Brain pericyte (primary cell): Measurements from ENCODE around the gene OSBPL8.

Experiments
- DNase-seq: peaks from one replicate; pipeline ENCODE4 v3.0.0-alpha.2; 2012; ENCODE audit warnings: low read depth, low spot score

OSBPL8 gene, protein sequence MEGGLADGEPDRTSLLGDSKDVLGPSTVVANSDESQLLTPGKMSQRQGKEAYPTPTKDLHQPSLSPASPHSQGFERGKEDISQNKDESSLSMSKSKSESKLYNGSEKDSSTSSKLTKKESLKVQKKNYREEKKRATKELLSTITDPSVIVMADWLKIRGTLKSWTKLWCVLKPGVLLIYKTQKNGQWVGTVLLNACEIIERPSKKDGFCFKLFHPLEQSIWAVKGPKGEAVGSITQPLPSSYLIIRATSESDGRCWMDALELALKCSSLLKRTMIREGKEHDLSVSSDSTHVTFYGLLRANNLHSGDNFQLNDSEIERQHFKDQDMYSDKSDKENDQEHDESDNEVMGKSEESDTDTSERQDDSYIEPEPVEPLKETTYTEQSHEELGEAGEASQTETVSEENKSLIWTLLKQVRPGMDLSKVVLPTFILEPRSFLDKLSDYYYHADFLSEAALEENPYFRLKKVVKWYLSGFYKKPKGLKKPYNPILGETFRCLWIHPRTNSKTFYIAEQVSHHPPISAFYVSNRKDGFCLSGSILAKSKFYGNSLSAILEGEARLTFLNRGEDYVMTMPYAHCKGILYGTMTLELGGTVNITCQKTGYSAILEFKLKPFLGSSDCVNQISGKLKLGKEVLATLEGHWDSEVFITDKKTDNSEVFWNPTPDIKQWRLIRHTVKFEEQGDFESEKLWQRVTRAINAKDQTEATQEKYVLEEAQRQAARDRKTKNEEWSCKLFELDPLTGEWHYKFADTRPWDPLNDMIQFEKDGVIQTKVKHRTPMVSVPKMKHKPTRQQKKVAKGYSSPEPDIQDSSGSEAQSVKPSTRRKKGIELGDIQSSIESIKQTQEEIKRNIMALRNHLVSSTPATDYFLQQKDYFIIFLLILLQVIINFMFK

DNA sequence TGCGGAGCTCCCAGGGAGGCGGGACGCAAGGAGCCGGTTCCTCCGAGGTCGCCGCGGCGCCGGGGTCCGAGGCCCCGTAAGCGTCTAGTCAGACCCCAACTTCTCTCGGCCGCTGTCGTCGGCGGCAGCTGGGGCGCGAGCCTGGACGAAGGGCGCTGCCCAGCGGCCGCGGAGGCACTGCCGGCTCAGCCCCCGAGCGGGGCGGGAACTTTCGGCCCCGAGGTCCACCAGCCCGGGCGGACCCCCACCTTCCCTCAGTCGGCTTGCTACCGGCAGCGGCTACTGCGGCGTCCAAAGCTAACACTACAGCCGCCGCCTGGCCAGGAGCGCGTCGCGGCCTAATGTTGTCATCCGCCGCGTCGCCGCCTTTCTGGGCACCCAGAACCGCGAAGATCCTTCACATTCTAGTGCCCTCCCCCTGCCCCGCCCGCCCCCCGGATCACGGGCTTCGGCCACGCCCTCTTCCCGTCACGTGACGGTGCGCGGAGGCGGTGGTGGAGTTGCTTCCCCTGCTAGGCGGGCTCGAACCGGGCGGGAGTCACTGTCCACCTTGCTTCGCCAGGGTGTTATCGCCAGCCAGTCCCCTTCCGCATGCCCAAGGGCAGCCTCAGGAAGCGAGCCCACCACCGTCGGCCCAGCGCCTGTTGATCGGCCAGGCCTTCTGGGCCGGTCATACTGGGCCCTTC is at the start of gene OSBPL8:
TSS of gene OSBPL8 (minus strand) at position 372 of the 686 bp plus-strand sequence. CDS start 72,220 bp downstream, outside the sequence.
- DNase-seq: peak; percentile 59

DNA sequence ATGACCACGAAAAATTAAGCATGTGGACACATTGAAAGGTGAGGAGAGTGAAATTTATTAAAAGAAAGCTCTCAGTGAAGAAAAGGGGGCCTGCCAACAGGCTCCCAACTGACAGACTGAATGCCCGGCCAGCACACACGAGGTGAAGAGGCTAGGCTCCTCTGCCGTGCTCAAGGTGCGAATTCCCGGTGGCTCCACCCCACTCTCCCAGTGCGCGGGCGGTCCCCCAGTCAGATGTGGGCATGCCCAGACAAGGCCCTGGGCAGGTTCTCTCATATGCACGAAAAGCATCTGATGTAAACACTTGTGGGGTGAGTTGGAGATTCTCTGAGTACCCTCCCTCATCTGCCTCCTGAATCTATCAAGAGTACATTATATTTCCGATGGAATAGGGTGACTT is 48.5 kb upstream of the OSBPL8 start:
- DNase-seq: no peak

DNA sequence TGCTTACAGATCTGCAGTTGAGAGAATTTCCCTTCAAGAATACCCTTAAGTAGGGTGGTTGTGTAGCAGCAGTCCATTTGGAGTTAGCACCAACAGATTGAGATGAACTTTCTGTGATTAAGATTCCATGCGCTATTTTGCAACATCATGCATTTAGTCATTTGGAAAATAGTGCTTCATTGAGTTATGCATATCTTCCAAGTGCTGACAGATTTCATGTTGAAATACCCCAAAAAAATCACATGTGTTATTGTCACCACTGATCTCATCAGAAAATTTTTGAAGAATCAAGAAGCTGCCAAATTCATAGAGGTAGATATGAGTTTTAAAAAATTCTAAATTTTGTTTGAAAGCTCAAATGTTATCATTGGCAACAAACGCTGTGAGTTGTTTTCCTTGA is 35.5 kb upstream of the OSBPL8 start:
- no peak for DNase-seq

DNA sequence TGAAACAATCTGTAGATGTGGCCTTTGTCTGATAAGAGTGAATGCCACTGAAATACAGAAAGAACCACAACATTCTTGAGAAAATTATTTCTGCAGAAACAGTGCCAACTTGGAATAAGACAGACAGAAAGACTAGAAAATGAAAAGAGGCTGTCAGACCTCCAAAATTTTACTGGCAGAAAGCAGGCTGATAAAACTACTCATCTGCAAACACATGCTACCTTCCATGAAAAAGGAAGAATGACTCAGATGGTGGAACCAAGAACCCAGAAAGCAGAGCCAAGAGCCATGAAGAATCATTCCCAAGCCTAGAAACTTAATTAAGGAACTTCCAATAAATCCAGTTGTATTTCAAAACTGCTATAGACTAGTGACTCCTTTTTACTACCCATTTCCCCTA is 31.9 kb upstream of the OSBPL8 start:
- no peak for DNase-seq

DNA sequence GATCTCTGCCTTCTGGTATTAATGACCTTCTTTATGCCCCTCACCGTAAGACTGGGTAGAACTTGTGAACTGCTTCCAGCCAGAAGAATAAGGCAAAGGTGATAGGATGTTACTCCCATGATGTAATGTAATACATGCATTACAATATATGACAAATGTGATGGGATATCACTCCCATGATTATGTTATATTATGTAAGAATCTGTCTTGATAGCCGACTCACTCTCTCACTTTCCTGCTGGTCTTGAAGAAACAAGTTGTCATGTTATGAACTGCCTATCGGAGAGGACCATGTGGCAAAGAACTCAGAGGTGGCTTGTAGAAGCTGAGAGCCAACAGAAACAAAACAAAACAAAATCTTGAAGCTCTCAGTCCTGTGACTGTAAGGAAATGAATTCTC is 30.6 kb upstream of the OSBPL8 start:
- DNase-seq: no peak

DNA sequence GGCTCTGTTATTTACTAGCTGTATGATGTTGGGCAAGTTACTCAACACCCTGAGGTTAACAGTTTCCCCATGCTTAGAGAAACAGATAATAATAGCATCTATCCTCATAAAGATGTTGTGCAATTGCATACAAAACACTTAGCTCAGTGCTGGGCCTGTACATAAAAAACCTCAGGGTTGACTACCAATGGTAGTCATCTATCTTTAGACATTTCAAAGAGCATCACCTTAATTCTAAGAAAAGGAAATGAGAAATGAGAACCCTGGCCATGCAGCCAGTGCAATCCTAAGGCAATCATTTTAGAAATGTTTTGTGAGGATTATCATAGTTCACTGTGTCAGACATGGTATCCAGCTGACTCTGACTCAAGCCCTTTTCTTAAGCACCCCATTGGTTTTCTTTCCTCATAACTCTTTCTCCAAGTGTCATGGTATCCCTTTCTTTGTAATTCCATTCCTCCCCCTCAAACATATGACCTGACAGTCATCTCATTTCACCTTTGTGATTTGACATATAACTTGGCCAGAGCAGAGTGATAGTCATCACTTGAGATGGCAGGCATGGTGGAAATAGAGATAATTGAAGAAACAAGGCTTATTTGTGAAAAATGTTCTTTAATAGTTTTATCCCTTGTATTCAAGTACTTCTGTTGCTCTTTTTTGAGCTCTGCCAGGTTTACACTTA is 29.5 kb upstream of the OSBPL8 start:
- no peak for DNase-seq

DNA sequence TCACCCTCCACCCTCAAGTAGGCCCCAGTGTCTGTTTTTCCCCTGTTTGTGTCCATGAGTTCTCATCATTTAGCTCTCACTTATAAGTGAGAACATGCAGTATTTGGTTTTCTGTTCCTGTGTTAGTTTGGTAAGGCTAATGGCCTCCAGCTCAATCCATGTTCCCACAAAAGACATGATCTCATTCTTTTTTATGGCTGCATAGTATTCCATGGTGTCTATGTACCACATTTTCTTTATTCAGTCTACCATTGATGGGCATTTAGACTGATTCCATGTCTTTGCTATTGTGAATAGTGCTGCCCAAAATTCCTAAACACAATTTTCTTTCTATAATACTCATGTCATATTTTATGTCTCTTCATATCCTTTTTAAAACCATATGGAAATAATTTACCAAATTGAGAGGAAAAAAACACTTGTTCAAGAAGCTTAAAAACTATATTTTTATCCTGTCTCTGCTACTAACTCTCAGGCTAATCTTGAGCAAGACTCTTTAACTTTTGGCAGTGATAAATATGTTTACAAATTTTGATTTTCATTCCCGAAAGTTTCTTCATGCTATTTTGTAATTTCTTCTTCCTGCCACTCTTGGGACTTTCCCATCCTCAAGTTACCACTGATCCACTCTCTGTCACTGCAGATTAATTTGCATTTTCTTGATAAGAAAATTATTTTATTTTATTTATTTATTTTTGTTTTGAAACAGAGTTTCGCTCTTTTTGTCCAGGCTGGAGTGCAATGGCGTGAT is 28.0 kb upstream of the OSBPL8 start:
- DNase-seq: no peak

DNA sequence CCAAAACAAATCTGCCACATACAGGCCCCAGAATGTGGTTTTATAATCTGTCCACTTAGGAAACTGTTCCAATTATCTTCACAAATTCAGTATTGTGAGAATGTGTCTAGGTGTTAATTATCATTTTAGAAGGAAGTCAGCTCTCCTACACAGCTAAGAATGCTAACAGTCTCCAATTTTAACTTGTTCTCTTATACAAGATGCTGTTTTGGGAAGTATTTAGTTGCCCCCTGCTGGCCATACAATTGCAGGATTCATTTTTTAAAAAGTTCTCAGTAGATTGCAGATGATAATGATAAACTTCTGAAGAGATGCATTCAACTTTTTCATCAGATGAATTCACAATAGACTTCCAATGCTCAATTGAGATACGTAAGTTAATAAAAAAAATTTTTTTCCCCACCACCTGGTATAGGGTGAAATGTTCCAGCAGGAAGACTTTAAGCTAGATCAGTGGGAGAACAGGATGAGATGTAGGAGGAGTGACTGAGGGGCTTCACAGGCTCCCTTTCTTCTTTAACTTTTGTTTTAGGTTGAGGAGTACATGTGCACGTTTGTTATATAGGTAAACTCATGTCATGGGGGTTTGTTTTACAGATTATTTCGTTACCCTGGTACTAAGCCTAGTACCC is 27.3 kb upstream of the OSBPL8 start:
- peak; percentile 5 for DNase-seq

DNA sequence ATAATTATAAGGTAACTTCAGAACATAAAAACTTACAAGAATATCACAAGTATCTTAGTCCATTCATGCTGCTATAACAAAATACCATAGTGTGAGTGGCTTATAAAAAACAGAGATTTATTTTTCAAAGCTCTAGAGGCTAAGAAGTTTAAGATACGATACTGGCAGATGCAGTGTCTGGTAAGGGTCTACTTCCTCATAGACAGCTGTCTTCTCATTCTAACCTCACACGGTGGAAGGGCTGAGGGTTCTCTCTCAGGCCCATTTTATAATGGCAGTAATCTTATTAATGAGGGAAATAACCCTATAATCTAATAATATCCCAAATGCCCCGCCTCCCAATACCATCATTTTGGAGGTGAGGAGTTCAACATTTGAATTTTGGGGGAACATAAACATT is 23.7 kb upstream of the OSBPL8 start:
- DNase-seq: no peak

DNA sequence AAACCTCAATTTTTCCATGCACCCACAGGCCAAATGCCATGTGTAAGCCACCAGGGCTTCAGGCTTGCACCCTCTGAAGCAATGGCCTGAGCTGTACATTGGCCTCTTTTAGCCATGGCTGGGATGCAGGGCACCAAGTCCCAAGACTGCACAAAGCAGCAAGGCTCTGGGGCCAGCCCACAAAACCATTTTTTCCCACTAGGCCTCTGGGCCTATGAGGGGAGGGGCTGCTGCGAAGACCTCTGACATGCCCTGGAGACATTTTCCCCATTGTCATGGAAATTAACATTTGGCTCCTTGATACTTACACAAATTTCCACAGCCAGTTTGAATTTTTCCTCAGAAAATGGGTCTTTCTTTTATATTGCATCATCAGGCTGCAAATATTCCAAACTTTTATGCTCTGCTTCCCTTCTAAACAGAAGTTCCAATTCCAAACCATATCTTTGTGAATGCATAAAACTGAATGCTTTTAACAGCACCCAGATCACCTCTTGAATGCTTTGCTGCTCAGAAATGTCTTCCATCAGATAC is 14.3 kb upstream of the OSBPL8 start:
- no peak for DNase-seq

DNA sequence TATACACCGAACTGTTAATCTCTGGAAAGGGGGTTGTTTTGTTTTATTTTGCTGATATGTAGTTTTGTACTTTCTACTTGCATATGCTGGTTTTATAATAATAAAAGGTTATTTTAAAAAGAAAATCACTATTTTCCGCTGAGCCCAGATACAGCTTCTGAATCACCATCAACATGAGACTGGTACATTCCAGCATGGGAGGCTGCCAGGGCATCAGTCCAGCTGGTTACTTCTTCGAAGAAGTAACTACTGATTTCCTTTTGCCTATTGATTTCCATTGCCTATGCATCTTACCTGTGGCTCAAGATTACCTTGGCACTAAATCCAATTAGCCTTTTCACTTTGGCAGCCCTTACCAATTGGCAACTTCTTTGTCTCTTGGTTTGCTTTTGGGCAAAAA is 11.7 kb upstream of the OSBPL8 start:
- DNase-seq: no peak

DNA sequence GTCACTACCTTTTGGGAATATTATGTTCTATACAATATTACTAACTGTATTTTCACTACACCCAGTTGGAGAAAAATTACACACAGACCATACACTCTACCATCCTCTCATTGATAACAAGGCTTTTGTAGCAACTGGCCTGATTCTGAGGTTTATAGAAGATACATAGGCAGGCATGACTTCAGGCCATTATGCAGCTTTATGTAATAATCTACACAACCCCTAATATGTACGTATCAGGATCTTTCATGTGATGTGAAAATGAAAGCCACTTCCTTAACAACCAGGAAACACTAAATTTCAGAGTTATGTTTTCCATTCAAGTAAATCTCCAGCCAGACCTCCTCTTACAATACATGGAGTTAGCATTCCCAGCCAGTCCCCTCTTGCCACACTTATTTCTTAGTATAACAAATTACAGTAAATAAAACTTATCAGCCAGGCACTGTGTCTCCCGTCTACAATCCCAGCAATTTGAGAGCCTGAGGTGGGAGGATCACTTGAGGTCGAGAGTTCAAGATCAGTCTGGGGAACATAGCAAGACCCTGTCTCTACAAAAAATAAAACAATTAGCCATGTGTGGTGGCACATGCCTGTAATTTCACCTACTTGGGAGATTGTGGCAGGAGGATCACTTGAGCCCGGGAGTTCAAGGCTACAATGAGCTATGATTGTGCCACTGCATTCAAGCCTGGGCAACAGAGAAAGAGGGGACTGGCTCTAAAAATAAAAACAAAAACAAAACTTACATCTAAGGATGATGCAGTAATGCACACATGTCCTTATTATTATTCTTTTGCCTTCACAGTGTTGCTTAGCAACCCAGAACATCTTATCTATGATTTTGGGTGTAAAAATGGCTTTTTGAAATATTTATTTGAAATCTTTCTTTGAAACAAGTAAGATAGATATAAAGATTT is 10.4 kb upstream of the OSBPL8 start:
- DNase-seq: no peak

DNA sequence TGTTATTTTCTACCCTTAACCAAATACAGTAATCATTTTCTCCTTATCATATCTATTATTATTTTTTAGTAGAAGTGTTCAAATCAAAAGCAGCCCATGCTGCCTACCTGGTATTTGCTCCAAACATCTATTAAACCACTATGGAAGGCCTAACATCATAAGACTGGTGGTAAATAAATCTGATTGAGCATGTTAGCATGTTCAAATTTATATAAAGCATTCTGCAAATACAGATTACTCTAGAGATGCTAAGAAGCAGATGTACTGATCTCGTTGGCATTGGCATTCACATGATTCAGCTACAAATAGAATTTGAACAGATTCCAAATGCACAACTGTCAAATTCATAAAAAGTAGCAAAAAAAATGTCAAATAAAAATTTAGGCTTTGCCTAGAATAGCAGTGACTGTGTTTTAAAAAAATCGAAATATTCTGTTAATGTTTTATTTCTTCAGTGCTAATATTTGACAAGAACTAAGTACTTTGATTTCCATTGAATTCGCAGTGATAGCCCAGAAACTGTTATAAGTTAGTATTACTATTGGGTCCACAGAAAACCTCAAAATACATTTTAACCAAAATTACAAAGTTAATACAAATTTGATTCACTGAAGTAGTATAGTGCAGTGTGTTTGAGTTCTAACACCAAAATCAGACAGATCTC is 9.4 kb upstream of the OSBPL8 start:
- DNase-seq: no peak

DNA sequence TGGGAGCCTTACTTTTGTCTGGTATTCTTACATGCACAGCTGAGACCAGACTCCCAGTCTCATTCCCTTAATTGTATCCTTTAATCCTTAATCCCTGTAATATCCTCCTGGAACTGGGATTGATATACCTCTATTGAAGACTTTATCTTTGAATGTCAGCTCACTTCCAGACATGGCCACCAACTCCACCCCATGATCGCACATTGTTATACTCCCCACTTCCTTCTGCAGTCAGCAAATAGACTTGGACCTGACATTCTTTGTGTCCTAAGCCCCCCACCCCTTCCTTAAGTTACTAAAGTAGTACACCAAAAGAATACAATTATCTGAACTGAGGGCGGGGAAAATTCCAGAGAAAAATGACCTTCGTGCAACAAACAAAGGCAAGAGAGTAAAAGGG is 8.6 kb upstream of the OSBPL8 start:
- DNase-seq: no peak

DNA sequence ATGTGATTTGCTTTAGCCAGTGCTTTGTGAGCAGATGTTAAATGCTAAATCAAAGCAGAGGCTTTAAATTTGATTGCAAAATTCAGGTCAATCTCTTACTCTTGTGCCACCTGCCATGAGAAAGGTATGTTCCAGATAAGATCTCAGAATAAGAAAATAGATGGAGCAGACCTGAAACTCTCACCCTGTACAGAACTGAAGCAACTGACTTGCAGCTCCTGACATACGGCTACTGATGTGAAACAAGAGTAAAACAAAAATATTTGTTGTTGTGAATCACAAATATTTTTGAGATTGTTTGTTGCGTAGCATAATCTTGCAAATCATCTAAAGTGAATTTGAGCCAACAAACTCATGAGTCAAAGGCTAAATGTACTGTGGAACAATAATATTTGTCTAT is 3.5 kb upstream of the OSBPL8 start:
- DNase-seq: no peak

DNA sequence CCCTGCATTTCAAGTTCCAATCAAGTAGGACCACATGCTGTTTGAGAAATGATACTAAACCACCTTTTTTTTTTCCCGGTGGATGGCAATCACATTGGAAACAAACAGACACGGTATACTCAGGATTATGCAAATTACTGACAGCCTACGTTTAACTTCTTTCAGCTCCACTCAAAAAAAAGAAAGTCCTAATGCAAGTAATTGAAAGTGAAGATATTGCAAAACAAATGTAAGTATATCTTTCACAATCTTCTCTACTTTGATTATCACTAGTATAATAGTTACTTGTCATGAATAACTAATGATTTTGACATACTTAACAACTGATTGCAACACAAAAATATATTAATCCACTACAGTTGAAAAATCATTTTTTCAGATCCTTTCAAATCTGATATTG is 2.6 kb upstream of the OSBPL8 start:
- no peak for DNase-seq

DNA sequence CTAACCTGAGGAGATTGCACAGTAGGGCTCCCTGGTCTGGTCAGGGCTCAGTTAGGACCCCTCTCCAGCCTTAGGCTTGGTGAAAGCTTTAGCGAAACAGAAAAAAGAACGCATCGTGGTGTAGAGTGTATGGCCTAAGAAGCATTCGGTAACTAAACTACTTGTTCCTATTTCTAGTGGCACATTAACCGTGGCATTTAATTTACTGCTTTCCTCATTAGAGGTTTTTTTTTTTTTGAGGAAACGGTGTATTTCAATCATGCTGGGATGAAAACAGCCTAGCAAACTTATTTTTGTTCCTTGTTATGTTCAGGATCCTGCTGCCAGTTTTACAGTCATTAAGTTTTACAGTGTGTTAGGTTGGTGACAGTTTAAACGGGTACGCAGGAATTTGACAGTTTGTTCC is 518 bp upstream of the OSBPL8 start:
- no peak for DNase-seq

DNA sequence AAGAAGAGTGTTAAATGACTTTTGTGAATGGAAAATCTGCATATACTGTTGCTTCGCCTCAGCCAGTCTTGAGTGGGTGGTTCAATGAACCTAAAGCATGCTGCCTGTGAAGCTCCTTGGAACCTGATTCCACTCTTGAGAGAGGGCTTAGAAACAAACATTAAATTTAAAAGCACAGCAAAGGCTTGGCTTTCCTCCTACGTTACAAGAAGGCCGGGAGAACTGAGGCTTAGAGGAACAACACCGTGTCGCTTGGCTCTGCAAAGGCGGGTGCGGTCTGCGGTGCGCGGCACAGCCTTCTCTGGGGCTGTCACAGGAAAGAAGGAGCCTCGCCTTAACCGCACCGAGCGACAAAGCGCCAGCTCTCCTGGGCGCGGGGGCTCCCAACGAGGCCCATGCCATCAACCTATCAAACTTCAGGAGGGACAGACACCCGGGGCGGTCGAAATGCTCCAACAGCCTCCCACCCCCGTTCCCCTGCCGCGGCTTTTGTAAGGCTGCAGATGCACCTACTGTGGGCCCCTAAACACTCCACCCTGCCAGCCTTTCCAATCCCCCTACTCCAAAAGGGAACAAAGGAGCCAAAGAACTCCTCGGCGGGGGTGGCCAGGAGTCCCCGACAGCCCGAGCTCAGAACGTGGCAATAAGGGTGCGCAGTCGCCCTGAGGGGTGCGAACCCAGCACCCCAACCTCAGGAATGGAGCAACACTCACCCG is 729 bp downstream of the OSBPL8 start:
- no peak for DNase-seq
